GM10266 (cell line): Measurements from ENCODE around the gene PIK3CD.

Experiments
- DNase-seq: peaks from one replicate; pipeline ENCODE4 v3.0.0; 2012; ENCODE audit errors: extremely low spot score
- TF ChIP-seq, protein P1 (sequence below): IDR thresholded peaks from 2 replicates; pipeline ENCODE4 v1.5.1; 2012; ENCODE audit warnings: mild to moderate bottlenecking, low read depth; ENCODE audit not compliant: control insufficient read depth, insufficient read depth; ENCODE audit errors: missing control alignments

PIK3CD gene

DNA sequence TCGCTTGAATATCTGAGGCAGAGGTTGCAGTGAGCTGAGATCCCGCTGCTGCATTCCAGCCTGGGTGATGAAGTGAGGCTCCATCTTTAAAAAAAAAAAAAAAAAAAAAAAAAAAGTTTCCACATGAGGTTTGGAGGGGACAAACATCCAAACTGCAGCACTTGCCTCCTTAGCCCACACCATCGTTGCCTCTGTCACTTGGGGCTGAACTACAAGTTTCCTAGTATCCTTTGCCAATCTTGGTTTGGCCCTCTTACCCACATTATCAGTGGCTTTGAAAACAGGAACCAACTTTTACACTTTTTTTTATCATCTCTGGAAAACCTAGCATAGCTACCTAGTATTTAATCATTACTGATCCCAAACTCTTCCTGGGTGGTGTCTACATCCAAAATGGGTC lies 113.0 kb downstream of the PIK3CD start:
- no peak for DNase-seq
- TF ChIP-seq, protein P1, sequence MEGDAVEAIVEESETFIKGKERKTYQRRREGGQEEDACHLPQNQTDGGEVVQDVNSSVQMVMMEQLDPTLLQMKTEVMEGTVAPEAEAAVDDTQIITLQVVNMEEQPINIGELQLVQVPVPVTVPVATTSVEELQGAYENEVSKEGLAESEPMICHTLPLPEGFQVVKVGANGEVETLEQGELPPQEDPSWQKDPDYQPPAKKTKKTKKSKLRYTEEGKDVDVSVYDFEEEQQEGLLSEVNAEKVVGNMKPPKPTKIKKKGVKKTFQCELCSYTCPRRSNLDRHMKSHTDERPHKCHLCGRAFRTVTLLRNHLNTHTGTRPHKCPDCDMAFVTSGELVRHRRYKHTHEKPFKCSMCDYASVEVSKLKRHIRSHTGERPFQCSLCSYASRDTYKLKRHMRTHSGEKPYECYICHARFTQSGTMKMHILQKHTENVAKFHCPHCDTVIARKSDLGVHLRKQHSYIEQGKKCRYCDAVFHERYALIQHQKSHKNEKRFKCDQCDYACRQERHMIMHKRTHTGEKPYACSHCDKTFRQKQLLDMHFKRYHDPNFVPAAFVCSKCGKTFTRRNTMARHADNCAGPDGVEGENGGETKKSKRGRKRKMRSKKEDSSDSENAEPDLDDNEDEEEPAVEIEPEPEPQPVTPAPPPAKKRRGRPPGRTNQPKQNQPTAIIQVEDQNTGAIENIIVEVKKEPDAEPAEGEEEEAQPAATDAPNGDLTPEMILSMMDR: no peak

DNA sequence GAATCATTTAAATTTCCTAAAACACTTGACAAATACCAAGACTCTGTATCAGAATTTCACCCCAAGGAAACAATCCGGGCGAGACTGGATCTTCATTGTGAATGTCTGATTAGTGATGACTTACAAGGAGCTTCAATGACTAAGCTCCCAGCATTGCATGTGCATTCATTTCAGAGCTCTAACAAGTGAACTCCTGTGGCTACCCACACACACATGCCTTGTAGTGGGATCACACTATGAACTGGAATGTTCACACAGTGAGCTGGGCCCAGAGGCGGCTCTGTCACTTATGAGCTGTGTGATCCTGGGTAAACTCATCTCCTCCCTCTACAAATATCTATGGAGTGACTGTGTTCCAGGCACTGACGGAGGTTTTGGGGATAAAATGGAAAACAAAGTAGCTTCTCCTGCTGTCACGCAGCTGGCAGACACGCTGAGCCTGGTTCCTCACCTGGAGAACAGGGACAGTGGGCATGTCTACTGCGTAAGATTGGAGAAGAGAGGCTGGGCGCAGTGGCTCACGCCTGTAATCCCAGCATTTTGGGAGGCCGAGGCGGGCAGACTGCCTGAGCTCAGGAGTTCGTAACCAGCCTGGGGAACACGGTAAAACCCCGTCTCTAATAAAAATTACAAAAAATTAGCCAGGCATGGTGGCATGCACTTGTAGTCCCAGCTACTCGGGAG lies 115.4 kb downstream of the PIK3CD start:
- TF ChIP-seq, protein P1: no peak
- DNase-seq: no peak

DNA sequence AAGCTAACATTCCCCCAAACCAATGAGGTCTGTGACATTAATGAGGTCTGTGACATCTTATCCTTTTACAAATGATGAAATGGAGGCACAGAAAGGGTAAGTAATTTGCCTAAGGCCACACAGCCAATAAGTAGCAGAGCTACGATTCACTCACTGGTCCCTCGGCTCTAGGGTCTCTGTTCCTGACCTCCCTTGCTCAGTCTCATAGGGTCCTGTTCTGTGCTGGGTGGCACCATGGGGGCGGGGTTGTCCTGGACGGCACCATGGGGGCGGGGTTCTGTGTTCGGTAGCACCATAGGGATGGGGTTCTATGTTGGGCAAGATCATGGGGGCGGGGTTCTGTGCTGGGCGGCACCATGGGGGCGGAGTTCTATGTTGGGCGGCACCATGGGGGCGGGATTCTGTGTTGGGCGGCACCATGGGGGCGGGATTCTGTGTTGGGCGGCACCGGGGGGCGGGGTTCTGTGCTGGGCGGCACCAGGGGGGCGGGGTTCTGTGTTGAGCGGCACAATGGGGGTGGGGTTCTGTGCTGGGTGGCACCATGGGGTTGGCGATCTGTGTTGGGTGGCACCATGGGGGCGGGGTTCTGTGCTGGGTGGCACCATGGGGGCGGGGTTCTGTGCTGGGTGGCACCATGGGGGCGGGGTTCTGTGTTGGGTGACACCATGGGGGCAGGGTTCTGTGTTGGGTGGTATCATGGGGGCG lies 116.6 kb downstream of the PIK3CD start:
- DNase-seq: no peak
- TF ChIP-seq, protein P1: no peak

DNA sequence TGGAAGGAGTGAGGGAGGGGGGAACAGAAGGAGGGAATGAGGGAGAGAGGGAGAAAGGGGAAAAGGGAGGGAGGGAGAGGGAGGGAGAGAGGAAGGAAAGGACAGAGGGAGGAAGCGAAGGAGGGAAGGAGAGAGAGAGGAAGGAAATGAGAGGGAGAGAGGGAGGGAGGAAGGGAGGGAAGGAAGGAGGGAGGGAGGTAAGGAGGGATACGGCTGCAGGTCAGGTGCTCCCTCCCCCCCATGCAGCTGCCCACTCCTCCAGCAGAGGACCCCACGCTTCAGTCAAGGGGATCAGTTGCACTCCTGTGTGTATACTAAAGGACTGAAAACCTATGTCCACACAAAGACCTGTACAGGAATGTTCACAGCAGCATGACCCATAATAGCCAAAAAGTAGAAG lies 117.5 kb downstream of the PIK3CD start:
- TF ChIP-seq, protein P1: no peak
- DNase-seq: no peak

DNA sequence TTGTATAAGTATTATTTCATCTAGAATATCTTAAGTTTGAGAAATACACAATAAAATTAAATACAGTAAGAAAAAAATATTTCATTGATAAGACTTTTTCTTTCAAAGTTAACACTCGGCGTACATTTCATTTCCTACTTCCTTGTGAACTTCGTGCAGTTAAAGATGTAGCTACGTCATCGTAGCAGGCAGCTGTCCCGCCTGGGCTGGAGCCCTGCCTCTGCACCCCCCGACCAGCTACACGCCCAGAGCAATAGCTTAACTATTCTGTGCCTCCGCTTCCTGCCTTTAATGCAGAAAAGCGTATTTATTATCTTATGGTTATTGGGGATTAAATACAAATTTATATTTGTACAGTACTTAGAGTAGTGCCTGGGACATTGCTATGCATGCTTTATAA lies 118.8 kb downstream of the PIK3CD start:
- no peak for DNase-seq
- TF ChIP-seq, protein P1: no peak

DNA sequence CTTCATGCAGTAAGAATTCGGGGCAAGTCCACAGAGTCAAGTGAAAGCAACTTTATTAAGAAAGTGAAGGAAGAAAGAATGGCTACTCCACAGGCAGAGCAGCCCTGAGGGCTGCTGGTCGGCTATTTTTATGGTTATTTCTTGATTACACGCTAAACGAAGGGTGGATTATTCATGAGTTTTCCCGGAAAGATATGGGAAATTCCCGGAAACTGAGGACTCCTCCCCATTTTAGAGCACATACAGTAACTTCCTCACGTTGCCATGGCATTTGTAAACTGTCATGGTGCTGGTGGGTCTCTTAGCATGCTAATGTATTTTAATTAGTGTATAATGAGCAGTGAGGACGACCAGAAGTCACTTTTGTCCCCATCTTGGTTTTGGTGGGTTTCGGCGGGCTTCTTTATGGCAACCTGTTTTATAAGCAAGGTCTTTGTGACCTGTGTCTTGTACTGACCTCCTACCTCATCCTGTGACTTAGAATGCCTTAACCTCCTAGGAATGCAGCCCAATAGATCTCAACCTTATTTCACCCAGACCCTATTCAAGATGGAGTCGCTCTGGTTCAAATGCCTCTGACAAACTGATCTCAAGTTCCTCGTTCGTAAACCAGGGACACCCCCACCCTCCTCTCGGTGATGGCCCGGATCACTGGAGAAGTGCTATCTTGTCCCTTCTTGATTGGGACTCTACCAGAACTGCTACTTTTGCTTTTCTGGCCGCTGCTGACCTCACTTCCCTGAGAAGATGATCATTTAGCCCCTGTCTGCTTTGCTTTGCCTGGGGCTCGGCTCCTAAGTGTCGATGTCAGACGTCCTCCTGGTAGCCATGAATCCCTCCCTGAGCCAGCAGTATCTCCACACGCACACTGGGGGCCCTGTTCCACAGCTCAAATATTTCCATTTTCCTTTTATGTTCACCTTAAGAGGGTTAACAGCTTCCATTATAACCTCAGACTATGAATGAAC lies 123.5 kb downstream of the PIK3CD start:
- TF ChIP-seq, protein P1: no peak
- DNase-seq: no peak
